8988T (cell line): ENCODE results near the gene ADAMTS17.
"Not testable (repeated sequence)": the region's sequence is repeated elsewhere in the genome, so short reads cannot be mapped to it uniquely, and the experiment has no call there.

Experiments
- DNase-seq: peaks from one replicate; pipeline ENCODE4 v3.0.0; 2011

The ADAMTS17 gene

GRCh38 chr15:100341750-100342560 lies at the start of gene ADAMTS17:
ADAMTS17 (minus strand) TSS chr15:100341975; CDS start chr15:100341899, 76 bp downstream.
- peak; percentile 64 for DNase-seq

GRCh38 chr15:100385300-100386050 lies 43.7 kb upstream of the ADAMTS17 start:
- no peak for DNase-seq

- no peak for DNase-seq
Measured at GRCh38 chr15:100384108-100384410, 42.3 kb upstream of the ADAMTS17 start.

- no peak for DNase-seq
Measured at GRCh38 chr15:100383302-100384107, 41.7 kb upstream of the ADAMTS17 start.

- no peak for DNase-seq
Measured at GRCh38 chr15:100373942-100374341, 32.2 kb upstream of the ADAMTS17 start.

- no peak for DNase-seq
Measured at GRCh38 chr15:100373120-100373896, 31.5 kb upstream of the ADAMTS17 start.

GRCh38 chr15:100372739-100373119 lies 31.0 kb upstream of the ADAMTS17 start:
- DNase-seq = no peak

- DNase-seq = no peak
Measured at GRCh38 chr15:100355342-100355741, 13.6 kb upstream of the ADAMTS17 start.

- DNase-seq = no peak
Measured at GRCh38 chr15:100353449-100353848, 11.7 kb upstream of the ADAMTS17 start.

GRCh38 chr15:100350434-100351226 lies 8.9 kb upstream of the ADAMTS17 start:
- no peak for DNase-seq

GRCh38 chr15:100349696-100350433 lies 8.1 kb upstream of the ADAMTS17 start:
- DNase-seq = peak; percentile 60

GRCh38 chr15:100349321-100349695 lies 7.5 kb upstream of the ADAMTS17 start:
- no peak for DNase-seq

- DNase-seq = no peak
Measured at GRCh38 chr15:100348578-100348977, 6.8 kb upstream of the ADAMTS17 start.

- no peak for DNase-seq
Measured at GRCh38 chr15:100346866-100347512, 5.2 kb upstream of the ADAMTS17 start.

- no peak for DNase-seq
Measured at GRCh38 chr15:100345438-100345837, 3.7 kb upstream of the ADAMTS17 start.

GRCh38 chr15:100343251-100343650 lies 1.5 kb upstream of the ADAMTS17 start:
- DNase-seq = no peak

- no peak for DNase-seq
Measured at GRCh38 chr15:100341239-100341749, 481 bp downstream of the ADAMTS17 start.

GRCh38 chr15:100340721-100341238 lies 995 bp downstream of the ADAMTS17 start:
- no peak for DNase-seq

GRCh38 chr15:100339999-100340398 lies 1.8 kb downstream of the ADAMTS17 start:
- DNase-seq = no peak

GRCh38 chr15:100339451-100339850 lies 2.3 kb downstream of the ADAMTS17 start:
- DNase-seq = not testable (repeated sequence)
